Measurements from ENCODE around the gene UTP4. TPM values are rescaled to one million over a fixed set of nuclear protein-coding genes. Genes with fewer than 3 reads are reported as not detected.

The UTP4 gene
- total RNA-seq, 2 donors from 2014 or later = 9.2 to 12.2 TPM

DNA sequence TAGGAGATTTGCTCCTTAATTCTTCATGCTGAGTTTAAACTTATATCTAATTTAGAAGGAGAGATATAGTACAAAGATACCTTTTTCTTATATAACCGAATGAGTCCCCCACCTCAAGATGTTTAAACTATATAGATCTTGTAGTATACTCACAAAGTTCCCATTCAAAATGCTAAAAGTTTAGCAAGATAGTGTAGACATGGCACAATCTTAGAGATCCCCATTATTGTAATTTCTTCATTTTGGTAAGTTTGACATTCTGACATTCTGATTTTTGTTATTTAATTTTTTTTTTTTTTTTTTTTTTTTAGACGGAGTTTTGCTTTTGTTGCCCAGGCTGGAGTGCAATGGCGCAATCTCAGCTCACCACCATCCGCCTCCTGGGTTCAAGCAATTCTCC lies 77.3 kb downstream of the UTP4 start:
- Histone ChIP-seq H3K36me3 (replicated peaks in 1 of 2; ENCODE audit: insufficient read depth in 1 of 2, low read depth in 2 of 2) (no peaks in the 10 kb centered on the region), H3K9me3 (no peaks in the 10 kb centered on the region), H3K27me3 (no peaks in the 10 kb centered on the region), H3K27ac (no peak overlapping the region), H3K4me1 (peaks cover 3% of the 10 kb centered on the region), H3K4me3 (no peak overlapping the region)
- WGBS, 2 donors = 83 to 96% methylated on average over 4 of the region's 4 CpGs
- intact Hi-C loops (cut with DNase I) = no loop called here
- DNase-seq (no peak), ATAC-seq (no peak)
- TF ChIP-seq CTCF (IDR thresholded peaks at IDR 0.05) = no peak
- no peak for TF ChIP-seq POLR2A (IDR thresholded peaks at IDR 0.05)

- DNase-seq (peak in 1 of 4 donors; percentile 14), ATAC-seq (peak; percentile 78)
- 20 to 26% methylated on average over 1 of the region's 1 CpG for WGBS, 2 donors
- no peak for TF ChIP-seq POLR2A (IDR thresholded peaks at IDR 0.05)
- H3K27ac ChIP-seq = peak overlapping the region in 1 of 4 donors; percentile 37
- H3K9me3 ChIP-seq = no peaks in the 10 kb centered on the region
- no peak overlapping the region for H3K4me3 ChIP-seq
- peaks cover 22% of the 10 kb centered on the region for H3K4me1 ChIP-seq
- no peaks in the 10 kb centered on the region for H3K27me3 ChIP-seq
- intact Hi-C loops (cut with DNase I) = no loop called here
- no peaks in the 10 kb centered on the region for H3K36me3 ChIP-seq (replicated peaks in 1 of 2; ENCODE audit: insufficient read depth in 1 of 2, low read depth in 2 of 2)
Measured at GRCh38 chr16:69217433-69217832, 85.0 kb downstream of the UTP4 start.

Small RNA genes within 50 kb of the gene (small RNA-seq; reads per million reads assigned to genes)
- gene RF00019 (not detected), gene RNU6-22P (not detected)

Other genes starting within 250 kb of the UTP4 start
- gene HAS3, start 27.0 kb upstream of the UTP4 start, total RNA-seq = under 1 TPM; 0.26 to 0.99 TPM
- gene CHTF8, start 61 bp upstream of the UTP4 start, total RNA-seq = 10 to 100 TPM; 35.3 to 39.4 TPM
- gene SNTB2, start 54.5 kb downstream of the UTP4 start, total RNA-seq = 10 to 100 TPM; 11.2 to 13.5 TPM
- 10 to 100 TPM; 29.8 to 30.7 TPM for gene VPS4A, start 178.7 kb downstream of the UTP4 start, total RNA-seq
- gene PDF, start 197.9 kb downstream of the UTP4 start, total RNA-seq = 10 to 100 TPM; 38.1 to 45.2 TPM
- gene COG8, start 206.9 kb downstream of the UTP4 start, total RNA-seq = 10 to 100 TPM; 39.4 to 46.8 TPM
- gene NIP7, start 207.1 kb downstream of the UTP4 start, total RNA-seq = 1 to 10 TPM; 3.3 to 8.8 TPM
- gene TMED6, start 219.1 kb downstream of the UTP4 start, total RNA-seq = 10 to 100 TPM; 23.1 to 62.8 TPM